H1 (cell line): ENCODE data around the gene ZBTB47. TPM values are rescaled to one million over a fixed set of nuclear protein-coding genes. Genes with fewer than 3 reads are reported as not detected.
A peak's percentile ranks its signal among the peaks of the same experiment; 100 is the strongest.

Source experiments
- BACH1 ChIP-seq: IDR thresholded peaks from 2 replicates; pipeline ENCODE4 v1.6.1; 2012; ENCODE audit warnings: low read length, improper control_type of control experiment
- CBX5 ChIP-seq: fragments of 300-800, 300-1000 bp; sonication (generic); IDR thresholded peaks from 2 replicates; pipeline ENCODE4 v1.7.1; 2016; ENCODE audit warnings: antibody characterized with exemption, low read length, low read depth
- CBX8 ChIP-seq: fragments of 300-800, 300-1000 bp; sonication (generic); IDR thresholded peaks from 2 replicates; pipeline ENCODE4 v1.7.1; 2016; ENCODE audit warnings: low read depth, low read length, borderline replicate concordance
- CHD1 ChIP-seq: IDR thresholded peaks from 2 replicates; pipeline ENCODE4 v1.6.1; 2012; ENCODE audit warnings: low read depth, low read length, improper control_type of control experiment
- CREB1 ChIP-seq: IDR thresholded peaks from 2 replicates; pipeline ENCODE4 v1.6.1; 2012; ENCODE audit warnings: inconsistent platforms
- EP300 ChIP-seq, 2 experiments: IDR thresholded peaks; 1 replicate in 1 of 2; 2 replicates in 1 of 2; pipeline ENCODE4 v1.6.1; 2011 to 2012; ENCODE audit warnings: low read depth in 2 of 2, low read length in 2 of 2, mild to moderate bottlenecking in 2 of 2, borderline replicate concordance in 1 of 2, inconsistent platforms in 1 of 2, moderate library complexity in 1 of 2
- GTF2F1 ChIP-seq: IDR thresholded peaks from 2 replicates; pipeline ENCODE4 v1.6.1; 2012; ENCODE audit warnings: low read depth, low read length, improper control_type of control experiment, borderline replicate concordance
- HDAC2 ChIP-seq, 2 experiments: fragments of 300-600 bp in 1 of 2; sonication (generic) in 1 of 2; IDR thresholded peaks; 2 replicates each; pipeline ENCODE4 v1.6.1; 2011 to 2012; ENCODE audit warnings: low read depth in 2 of 2, low read length in 2 of 2, mild to moderate bottlenecking in 2 of 2, moderate library complexity in 2 of 2, borderline replicate concordance in 1 of 2, inconsistent platforms in 1 of 2
- JUN ChIP-seq: IDR thresholded peaks from 2 replicates; pipeline ENCODE4 v1.6.1; 2011; ENCODE audit warnings: low read depth, mild to moderate bottlenecking, improper control_type of control experiment, low read length
- JUND ChIP-seq: IDR thresholded peaks from 2 replicates; pipeline ENCODE4 v1.6.1; 2011; ENCODE audit warnings: mild to moderate bottlenecking, improper control_type of control experiment, low read length
- KDM1A ChIP-seq: fragments of 200-600, 300-600 bp; sonication (generic); IDR thresholded peaks from 2 replicates; pipeline ENCODE4 v1.7.1; 2016; ENCODE audit warnings: mild to moderate bottlenecking, low read length, borderline replicate concordance
- NRF1 ChIP-seq: IDR thresholded peaks from 2 replicates; pipeline ENCODE4 v1.6.1; 2011; ENCODE audit warnings: mild to moderate bottlenecking, low read depth, low read length, improper control_type of control experiment
- POLR2A ChIP-seq, 2 experiments: IDR thresholded peaks; 1 replicate in 1 of 2; 2 replicates in 1 of 2; pipeline ENCODE4 v1.6.1; 2011; ENCODE audit warnings: low read depth in 2 of 2, low read length in 2 of 2, mild to moderate bottlenecking in 2 of 2; ENCODE audit errors: control extremely low read depth in 1 of 2
- POU5F1 ChIP-seq: IDR thresholded peaks from 2 replicates; pipeline ENCODE4 v1.6.1; 2011; ENCODE audit warnings: low read depth, mild to moderate bottlenecking, low read length, moderate library complexity
- SAP30 ChIP-seq: fragments of 300-600 bp; sonication (generic); IDR thresholded peaks from 2 replicates; pipeline ENCODE4 v1.7.1; 2012; ENCODE audit warnings: low read length, moderate library complexity, mild to moderate bottlenecking, inconsistent platforms; ENCODE audit not compliant: insufficient read depth, insufficient replicate concordance
- SIN3A ChIP-seq, 2 experiments: IDR thresholded peaks in 1 of 2; conservative IDR thresholded peaks in 1 of 2; 2 replicates each; pipeline ENCODE4 v1.6.1; 2011 to 2012; ENCODE audit warnings: low read length in 2 of 2, improper control_type of control experiment in 1 of 2, low read depth in 1 of 2, mild to moderate bottlenecking in 1 of 2
- SIRT6 ChIP-seq: IDR thresholded peaks from one replicate; pipeline ENCODE4 v1.7.1; 2012; ENCODE audit warnings: low read length, inconsistent platforms
- SP1 ChIP-seq: IDR thresholded peaks from 2 replicates; pipeline ENCODE4 v1.6.1; 2011; ENCODE audit warnings: low read depth, low read length
- SRF ChIP-seq: IDR thresholded peaks from 2 replicates; pipeline ENCODE4 v1.6.1; 2011; ENCODE audit warnings: mild to moderate bottlenecking, low read depth, low read length, moderate library complexity
- TAF7 ChIP-seq: optimal IDR thresholded peaks from 2 replicates; pipeline ENCODE3; 2011; ENCODE audit warnings: low read depth, mild to moderate bottlenecking, inconsistent platforms, low read length, moderate library complexity, borderline replicate concordance
- TBP ChIP-seq: IDR thresholded peaks from 2 replicates; pipeline ENCODE4 v1.6.1; 2011; ENCODE audit warnings: low read depth, low read length, improper control_type of control experiment
- TCF12 ChIP-seq: IDR thresholded peaks from 2 replicates; pipeline ENCODE4 v1.6.1; 2011; ENCODE audit warnings: low read depth, mild to moderate bottlenecking, low read length
- polyA plus RNA-seq, 7 experiments: library from polyadenylated mRNA; depleted of rRNA in 3 of 7; stranded (reverse) in 5 of 7; unstranded in 2 of 7; fragments of >200 nt in 5 of 7; fragments of 200-250 nt in 2 of 7; gene quantifications; 1 replicate in 5 of 7; 2 replicates in 1 of 7; 4 replicates in 1 of 7; pipeline versions ENCODE4 v1.2.1 to v1.2.3, GENCODE V29; 2011 to 2013; ENCODE audit warnings: missing spikeins in 2 of 7, mixed read lengths in 2 of 7
- total RNA-seq: library from RNA; stranded (reverse); fragmentation: NEBNext Ultra II Directional; extraction: Animal tissue kit (Norgen Biotek cat#: 25700); gene quantifications from 2 replicates; pipeline ENCODE4 v1.2.1, GENCODE V29; 2021
- TF ChIP-seq, protein P1 (sequence below): IDR thresholded peaks from 2 replicates; pipeline ENCODE4 v1.6.1; 2011; ENCODE audit warnings: low read depth, mild to moderate bottlenecking, low read length; ENCODE audit not compliant: insufficient read depth

ZBTB47 gene
- total and polyA plus RNA-seq, 2 of the 8 experiments (the other 6 are each of a cell fraction or from before 2014, with no cell fraction given) = 2.8 to 4.1 TPM

DNA sequence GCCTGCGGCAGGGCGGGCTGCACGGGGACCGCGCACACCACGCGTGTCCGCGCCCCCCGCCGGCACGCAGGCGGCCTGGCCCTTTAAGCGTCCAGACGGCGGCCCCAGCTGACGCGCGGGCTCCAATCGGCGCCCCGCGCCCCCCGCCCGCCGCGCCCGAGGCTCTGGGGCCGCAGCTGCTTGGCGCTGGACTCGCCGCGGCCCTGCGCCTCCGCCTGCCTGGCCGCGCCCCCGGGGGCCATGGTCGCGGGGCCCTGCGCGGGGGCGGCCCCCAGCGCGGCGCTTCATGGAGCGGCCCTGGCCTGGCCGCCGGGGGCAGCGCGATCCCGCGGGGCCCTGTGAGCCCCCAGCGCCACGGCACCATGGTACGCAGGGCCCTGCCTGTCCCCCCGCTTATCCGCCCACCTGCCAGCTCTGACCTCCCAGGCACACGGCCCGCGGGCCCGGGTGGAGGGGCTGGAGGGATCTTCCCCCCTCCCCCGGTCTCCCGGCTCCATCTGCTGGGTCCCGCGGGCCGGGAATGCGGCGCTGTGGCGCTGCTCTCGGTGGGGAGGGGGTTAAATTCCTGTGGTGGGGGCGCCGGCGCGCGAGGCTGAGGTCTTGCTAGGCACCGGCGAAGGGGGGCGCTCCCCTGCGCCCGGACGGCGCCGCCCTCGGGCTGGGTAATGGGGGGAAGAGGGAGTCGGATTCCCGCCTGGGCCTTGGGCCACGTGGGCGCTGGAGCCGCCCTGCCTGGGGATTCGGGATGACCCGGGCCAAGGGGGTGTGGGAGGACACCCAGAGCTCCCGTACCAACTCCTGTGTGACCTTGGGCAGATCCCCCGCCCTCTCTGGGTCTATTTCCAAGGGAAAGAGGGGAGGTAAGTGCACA, 1.1 kb downstream of the ZBTB47 start (continued):
- TF ChIP-seq GTF2F1 (no peak), JUN (no peak), TCF12 (0 out of 2 replicates have a peak, but pooled peaks have one; percentile 52), BACH1 (peak; percentile 25; the same call in 1 of the 2 replicates), POU5F1 (no peak), EP300 (IDR thresholded peaks at IDR 0.05; ENCODE audit: borderline replicate concordance in 1 of 2, low read depth in 2 of 2, low read length in 2 of 2) (peak in 1 of 2 experiments; percentile 75; a peak in 1 of 3 replicates), CREB1 (peak; percentile 26; the same call in 1 of the 2 replicates), SRF (no peak), NRF1 (no peak), SIRT6 (no peak), CBX5 (no peak), KDM1A (peak; percentile 96), SIN3A (conservative IDR thresholded peaks at IDR 0.05 in 1 of 2, IDR thresholded peaks at IDR 0.05 in 1 of 2; ENCODE audit: low read depth in 1 of 2, low read length in 2 of 2) (0 out of 4 replicates have a peak, but pooled peaks of 1 of the 2 experiments have one; percentile 57), TBP (no peak), SAP30 (no peak), HDAC2 (IDR thresholded peaks at IDR 0.05; ENCODE audit: borderline replicate concordance in 1 of 2, low read depth in 2 of 2, low read length in 2 of 2) (peak; percentile 77 to 89; a peak in 2 of 4 replicates), POLR2A (IDR thresholded peaks at IDR 0.05; ENCODE audit: control extremely low read depth in 1 of 2, low read depth in 2 of 2, low read length in 2 of 2) (peak in 1 of 2 experiments; percentile 26; a peak in 1 of 3 replicates), SP1 (no peak), CBX8 (no peak), CHD1 (no peak), TAF7 (no peak), JUND (no peak)
- TF ChIP-seq, protein P1, sequence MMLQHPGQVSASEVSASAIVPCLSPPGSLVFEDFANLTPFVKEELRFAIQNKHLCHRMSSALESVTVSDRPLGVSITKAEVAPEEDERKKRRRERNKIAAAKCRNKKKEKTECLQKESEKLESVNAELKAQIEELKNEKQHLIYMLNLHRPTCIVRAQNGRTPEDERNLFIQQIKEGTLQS = no peak
